ENCODE results near the gene LDHD. TPM values are rescaled to one million over a fixed set of nuclear protein-coding genes. Genes with fewer than 3 reads are reported as not detected.

Gene LDHD
- total RNA-seq, 1 donor = 0.86 TPM

- TF ChIP-seq CTCF (IDR thresholded peaks at IDR 0.05; ENCODE audit: insufficient read depth, low read depth, low read length) = no peak
- no peak overlapping the region for H3K4me3 ChIP-seq (ENCODE audit: low read depth, low read length)
- DNase-seq (ENCODE audit: low read depth) = no peak
Observed at GRCh38 chr16:75099738-75100602, 16.6 kb downstream of the LDHD start.

GRCh38 chr16:75099075-75099667 lies 17.4 kb downstream of the LDHD start:
- no peak for TF ChIP-seq CTCF (IDR thresholded peaks at IDR 0.05; ENCODE audit: insufficient read depth, low read depth, low read length)
- H3K4me3 ChIP-seq (ENCODE audit: low read depth, low read length) = no peak overlapping the region
- no peak for DNase-seq (ENCODE audit: low read depth)

- no peak for DNase-seq (ENCODE audit: low read depth)
- TF ChIP-seq CTCF (IDR thresholded peaks at IDR 0.05; ENCODE audit: insufficient read depth, low read depth, low read length) = no peak
- no peak overlapping the region for H3K4me3 ChIP-seq (ENCODE audit: low read depth, low read length)
Observed at GRCh38 chr16:75097941-75098901, 18.4 kb downstream of the LDHD start.

GRCh38 chr16:75097191-75097761 lies 19.3 kb downstream of the LDHD start:
- no peak overlapping the region for H3K4me3 ChIP-seq (ENCODE audit: low read depth, low read length)
- DNase-seq (ENCODE audit: low read depth) = no peak
- no peak for TF ChIP-seq CTCF (IDR thresholded peaks at IDR 0.05; ENCODE audit: insufficient read depth, low read depth, low read length)

GRCh38 chr16:75096656-75097055 lies 19.9 kb downstream of the LDHD start:
- no peak for DNase-seq (ENCODE audit: low read depth)
- H3K4me3 ChIP-seq (ENCODE audit: low read depth, low read length) = no peak overlapping the region
- TF ChIP-seq CTCF (IDR thresholded peaks at IDR 0.05; ENCODE audit: insufficient read depth, low read depth, low read length) = peak; percentile 31

GRCh38 chr16:75095204-75095621 lies 21.4 kb downstream of the LDHD start:
- TF ChIP-seq CTCF (IDR thresholded peaks at IDR 0.05; ENCODE audit: insufficient read depth, low read depth, low read length) = no peak
- DNase-seq (ENCODE audit: low read depth) = no peak

More at GRCh38 chr16:75095204-75095621, 21.4 kb downstream of the LDHD start:
- no peak overlapping the region for H3K4me3 ChIP-seq (ENCODE audit: low read depth, low read length)
